ENCODE measurements around the gene NIPSNAP3A. TPM values are rescaled to one million over a fixed set of nuclear protein-coding genes. Genes with fewer than 3 reads are reported as not detected.

NIPSNAP3A gene
- total RNA-seq, 1 donor from 2014 or later = 25.1 TPM

GRCh38 chr9:104775574-104775936 lies 28.1 kb downstream of the NIPSNAP3A start:
- Mint-ChIP-seq H3K36me3 (peaks cover 23% of the 10 kb centered on the region), H3K9me3 (no peaks in the 10 kb centered on the region), H3K4me3 (no peak overlapping the region), H3K27ac (no peak overlapping the region), H3K4me1 (peaks cover 7% of the 10 kb centered on the region), H3K27me3 (ENCODE audit: low read depth) (no peaks in the 10 kb centered on the region)
- DNase-seq (ENCODE audit: low spot score in 2 of 2, unreplicated experiment in 2 of 2) = no peak
- TF ChIP-seq, protein P1, sequence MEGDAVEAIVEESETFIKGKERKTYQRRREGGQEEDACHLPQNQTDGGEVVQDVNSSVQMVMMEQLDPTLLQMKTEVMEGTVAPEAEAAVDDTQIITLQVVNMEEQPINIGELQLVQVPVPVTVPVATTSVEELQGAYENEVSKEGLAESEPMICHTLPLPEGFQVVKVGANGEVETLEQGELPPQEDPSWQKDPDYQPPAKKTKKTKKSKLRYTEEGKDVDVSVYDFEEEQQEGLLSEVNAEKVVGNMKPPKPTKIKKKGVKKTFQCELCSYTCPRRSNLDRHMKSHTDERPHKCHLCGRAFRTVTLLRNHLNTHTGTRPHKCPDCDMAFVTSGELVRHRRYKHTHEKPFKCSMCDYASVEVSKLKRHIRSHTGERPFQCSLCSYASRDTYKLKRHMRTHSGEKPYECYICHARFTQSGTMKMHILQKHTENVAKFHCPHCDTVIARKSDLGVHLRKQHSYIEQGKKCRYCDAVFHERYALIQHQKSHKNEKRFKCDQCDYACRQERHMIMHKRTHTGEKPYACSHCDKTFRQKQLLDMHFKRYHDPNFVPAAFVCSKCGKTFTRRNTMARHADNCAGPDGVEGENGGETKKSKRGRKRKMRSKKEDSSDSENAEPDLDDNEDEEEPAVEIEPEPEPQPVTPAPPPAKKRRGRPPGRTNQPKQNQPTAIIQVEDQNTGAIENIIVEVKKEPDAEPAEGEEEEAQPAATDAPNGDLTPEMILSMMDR (IDR thresholded peaks at IDR 0.05; ENCODE audit: unreplicated experiment) = no peak

GRCh38 chr9:104775976-104776375 lies 28.5 kb downstream of the NIPSNAP3A start:
- TF ChIP-seq, protein P1 (IDR thresholded peaks at IDR 0.05; ENCODE audit: unreplicated experiment) = no peak
- Mint-ChIP-seq H3K9me3 (no peaks in the 10 kb centered on the region), H3K27me3 (ENCODE audit: low read depth) (no peaks in the 10 kb centered on the region), H3K4me1 (peaks cover 7% of the 10 kb centered on the region), H3K27ac (no peak overlapping the region), H3K36me3 (peaks cover 20% of the 10 kb centered on the region), H3K4me3 (no peak overlapping the region)
- no peak for DNase-seq (ENCODE audit: low spot score in 2 of 2, unreplicated experiment in 2 of 2)

DNA sequence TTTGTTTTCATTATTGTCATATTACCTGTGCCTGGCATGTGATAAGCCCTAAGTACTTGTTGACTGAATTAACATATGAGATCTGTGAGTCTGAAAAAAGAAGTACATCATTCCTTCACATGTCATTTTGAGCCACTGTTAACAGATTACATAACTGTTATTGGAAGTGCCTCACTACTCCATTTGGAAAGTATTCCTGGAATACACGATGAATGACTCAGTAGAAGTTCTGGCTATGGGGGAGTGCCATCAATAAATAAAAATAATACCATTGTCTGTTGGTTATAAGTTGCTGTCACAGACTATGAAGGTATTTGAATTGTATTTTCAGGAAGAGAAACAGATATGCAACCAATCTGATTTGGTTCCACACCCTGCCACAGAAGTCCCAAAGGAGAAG lies 29.3 kb downstream of the NIPSNAP3A start:
- H3K9me3 Mint-ChIP-seq = no peaks in the 10 kb centered on the region
- no peak overlapping the region for H3K4me3 Mint-ChIP-seq
- TF ChIP-seq, protein P1 (IDR thresholded peaks at IDR 0.05; ENCODE audit: unreplicated experiment) = no peak
- H3K27me3 Mint-ChIP-seq (ENCODE audit: low read depth) = no peaks in the 10 kb centered on the region
- H3K4me1 Mint-ChIP-seq = peaks cover 7% of the 10 kb centered on the region
- no peak for DNase-seq (ENCODE audit: low spot score in 2 of 2, unreplicated experiment in 2 of 2)
- H3K36me3 Mint-ChIP-seq = peaks cover 12% of the 10 kb centered on the region
- no peak overlapping the region for H3K27ac Mint-ChIP-seq

- TF ChIP-seq, protein P1 (IDR thresholded peaks at IDR 0.05; ENCODE audit: unreplicated experiment) = no peak
- no peaks in the 10 kb centered on the region for H3K27me3 Mint-ChIP-seq (ENCODE audit: low read depth)
- H3K27ac Mint-ChIP-seq = no peak overlapping the region
- no peak for DNase-seq (ENCODE audit: low spot score in 2 of 2, unreplicated experiment in 2 of 2)
- no peaks in the 10 kb centered on the region for H3K9me3 Mint-ChIP-seq
- no peak overlapping the region for H3K4me3 Mint-ChIP-seq
- no peaks in the 10 kb centered on the region for H3K4me1 Mint-ChIP-seq
- peaks cover 14% of the 10 kb centered on the region for H3K36me3 Mint-ChIP-seq
These were observed 31.3 kb downstream of the NIPSNAP3A start for GRCh38 chr9:104778802-104779201.

- TF ChIP-seq, protein P1 (IDR thresholded peaks at IDR 0.05; ENCODE audit: unreplicated experiment) = no peak
- Mint-ChIP-seq H3K27ac (no peak overlapping the region), H3K4me3 (no peak overlapping the region), H3K4me1 (no peaks in the 10 kb centered on the region), H3K9me3 (no peaks in the 10 kb centered on the region), H3K27me3 (ENCODE audit: low read depth) (no peaks in the 10 kb centered on the region), H3K36me3 (peaks cover 19% of the 10 kb centered on the region)
- no peak for DNase-seq (ENCODE audit: low spot score in 2 of 2, unreplicated experiment in 2 of 2)
These were observed 31.9 kb downstream of the NIPSNAP3A start for GRCh38 chr9:104779334-104779733.

- peaks cover 23% of the 10 kb centered on the region for H3K36me3 Mint-ChIP-seq
- no peak overlapping the region for H3K4me3 Mint-ChIP-seq
- no peaks in the 10 kb centered on the region for H3K9me3 Mint-ChIP-seq
- no peaks in the 10 kb centered on the region for H3K4me1 Mint-ChIP-seq
- H3K27ac Mint-ChIP-seq = no peak overlapping the region
- TF ChIP-seq, protein P1 (IDR thresholded peaks at IDR 0.05; ENCODE audit: unreplicated experiment) = no peak
- H3K27me3 Mint-ChIP-seq (ENCODE audit: low read depth) = no peaks in the 10 kb centered on the region
- DNase-seq (ENCODE audit: low spot score in 2 of 2, unreplicated experiment in 2 of 2) = no peak
These were observed 32.6 kb downstream of the NIPSNAP3A start for GRCh38 chr9:104779946-104780535.

All from mesothelial cell of epicardium (in vitro differentiated cells).